HG03060 (cell line): Measurements from ENCODE around the gene BLVRA.

Experiments used
- ATAC-seq: cut with Tn5 transposase; IDR thresholded peaks from one replicate; pipeline ENCODE4 v1.9.1; 2021; ENCODE audit warnings: low read depth, moderate number of reproducible peaks; ENCODE audit not compliant: unreplicated experiment

BLVRA gene

GRCh38 chr7:43850348-43851116 lies 92.1 kb downstream of the BLVRA start:
- ATAC-seq = no peak

GRCh38 chr7:43851805-43852204 lies 93.3 kb downstream of the BLVRA start:
- ATAC-seq = no peak

- no peak for ATAC-seq
Measured at GRCh38 chr7:43855176-43855575, 96.7 kb downstream of the BLVRA start.

GRCh38 chr7:43856316-43856715 lies 97.8 kb downstream of the BLVRA start:
- ATAC-seq = no peak
